ENCODE measurements around the gene TENT5C.
A peak's percentile ranks its signal among the peaks of the same experiment; 100 is the strongest.

TENT5C gene

GRCh38 chr1:117609471-117609911 is 3.6 kb downstream of the TENT5C start:
- peak overlapping the region; percentile 23 for H3K4me3 Mint-ChIP-seq
- no peak overlapping the region for H3K27ac Mint-ChIP-seq
- H3K4me1 Mint-ChIP-seq (ENCODE audit: low read depth): peaks cover 65% of the 10 kb centered on the region
- peaks cover 17% of the 10 kb centered on the region for H3K27me3 Mint-ChIP-seq (ENCODE audit: low read depth)
- peaks cover 31% of the 10 kb centered on the region for H3K36me3 Mint-ChIP-seq (ENCODE audit: low read depth)
- H3K9me3 Mint-ChIP-seq: no peaks in the 10 kb centered on the region

DNA sequence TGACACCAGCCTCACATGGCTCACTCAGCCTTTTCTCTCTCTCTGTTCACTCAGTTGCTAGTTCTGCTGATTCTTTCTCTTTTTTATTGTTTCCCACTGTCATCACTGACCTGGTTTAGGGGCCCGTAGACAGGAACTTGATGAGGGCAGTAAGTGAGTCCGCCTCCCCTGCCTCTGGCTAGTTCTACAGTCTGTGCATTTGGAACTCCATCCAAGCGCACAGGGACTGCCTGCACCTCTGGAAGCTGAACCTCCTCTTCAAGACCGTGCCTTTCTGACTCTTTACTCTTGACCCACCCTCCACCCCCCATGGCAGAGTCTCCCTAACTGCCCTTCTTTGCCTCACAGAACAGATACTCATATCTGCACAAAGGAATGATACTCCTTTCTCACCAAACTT is 4.2 kb downstream of the TENT5C start:
- H3K4me3 Mint-ChIP-seq: no peak overlapping the region
- H3K9me3 Mint-ChIP-seq: no peaks in the 10 kb centered on the region
- no peak overlapping the region for H3K27ac Mint-ChIP-seq
- H3K27me3 Mint-ChIP-seq (ENCODE audit: low read depth): peaks cover 15% of the 10 kb centered on the region
- peaks cover 65% of the 10 kb centered on the region for H3K4me1 Mint-ChIP-seq (ENCODE audit: low read depth)
- H3K36me3 Mint-ChIP-seq (ENCODE audit: low read depth): peaks cover 35% of the 10 kb centered on the region

DNA sequence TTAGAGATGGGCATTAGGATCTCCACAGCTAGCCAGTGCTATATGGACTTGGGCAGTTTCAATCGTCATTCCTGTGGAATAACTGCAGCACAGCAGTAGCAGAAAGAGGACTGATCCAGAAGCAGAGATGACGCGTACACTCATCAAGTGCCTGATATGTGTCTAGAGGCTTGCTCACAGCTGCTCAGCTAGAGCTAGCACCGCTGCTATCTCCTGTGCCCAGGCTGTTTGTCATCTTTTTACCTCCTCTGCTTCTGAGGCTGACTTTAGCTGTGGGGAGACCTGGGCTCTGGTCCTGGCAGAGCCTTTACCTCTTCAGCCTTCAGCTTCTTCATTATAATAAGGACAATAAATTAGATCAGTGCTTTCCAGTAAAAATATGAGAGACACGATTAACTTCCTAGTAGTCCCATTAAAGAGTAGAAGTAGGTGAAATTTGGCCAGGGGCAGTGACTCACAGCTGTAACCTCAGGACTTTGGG is 5.3 kb downstream of the TENT5C start:
- no peaks in the 10 kb centered on the region for H3K9me3 Mint-ChIP-seq
- H3K4me3 Mint-ChIP-seq: no peak overlapping the region
- H3K4me1 Mint-ChIP-seq (ENCODE audit: low read depth): peaks cover 75% of the 10 kb centered on the region
- peaks cover 14% of the 10 kb centered on the region for H3K27me3 Mint-ChIP-seq (ENCODE audit: low read depth)
- no peak overlapping the region for H3K27ac Mint-ChIP-seq
- peaks cover 41% of the 10 kb centered on the region for H3K36me3 Mint-ChIP-seq (ENCODE audit: low read depth)

DNA sequence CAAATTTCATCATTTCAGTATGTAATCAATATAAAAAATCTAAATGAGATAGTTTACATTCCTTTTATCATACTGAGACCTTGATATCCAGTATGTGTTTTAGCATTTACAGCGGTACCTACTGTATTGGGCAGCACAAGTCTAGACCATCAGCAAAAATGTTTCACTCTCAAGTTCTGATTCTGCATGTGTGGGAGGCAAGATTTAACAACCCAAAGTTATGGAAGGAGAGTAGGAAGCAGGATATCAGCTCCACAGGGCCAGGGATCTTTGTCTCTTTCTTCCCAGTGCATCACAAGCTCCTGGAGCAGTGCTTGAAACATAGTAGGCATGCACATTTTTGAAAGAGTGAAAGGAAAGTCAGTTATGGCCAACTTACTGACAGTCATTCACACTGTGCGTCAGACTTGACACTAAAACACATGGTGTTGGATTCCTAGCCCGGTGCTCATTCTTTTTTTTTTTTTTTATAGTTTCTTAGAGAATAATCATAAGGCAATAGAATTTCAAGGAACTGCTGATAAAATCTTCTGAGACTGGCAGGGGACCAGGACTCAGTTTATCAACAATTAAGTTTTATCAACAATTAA is 6.1 kb downstream of the TENT5C start:
- H3K4me1 Mint-ChIP-seq (ENCODE audit: low read depth): peaks cover 78% of the 10 kb centered on the region
- H3K36me3 Mint-ChIP-seq (ENCODE audit: low read depth): peaks cover 45% of the 10 kb centered on the region

GRCh38 chr1:117612517-117613248 is 6.8 kb downstream of the TENT5C start:
- Mint-ChIP-seq H3K9me3 (no peaks in the 10 kb centered on the region), H3K4me1 (ENCODE audit: low read depth) (peaks cover 75% of the 10 kb centered on the region), H3K4me3 (no peak overlapping the region), H3K36me3 (ENCODE audit: low read depth) (peaks cover 45% of the 10 kb centered on the region), H3K27me3 (ENCODE audit: low read depth) (peaks cover 14% of the 10 kb centered on the region), H3K27ac (no peak overlapping the region)

More for the DNA sequence above, 6.1 kb downstream of the TENT5C start:
- H3K9me3 Mint-ChIP-seq: no peaks in the 10 kb centered on the region
- peak overlapping the region; percentile 52 for H3K27ac Mint-ChIP-seq
- H3K27me3 Mint-ChIP-seq (ENCODE audit: low read depth): peaks cover 14% of the 10 kb centered on the region
- H3K4me3 Mint-ChIP-seq: no peak overlapping the region

GRCh38 chr1:117613249-117613968 is 7.6 kb downstream of the TENT5C start:
- no peak overlapping the region for H3K27ac Mint-ChIP-seq
- H3K27me3 Mint-ChIP-seq (ENCODE audit: low read depth): peaks cover 11% of the 10 kb centered on the region
- no peaks in the 10 kb centered on the region for H3K9me3 Mint-ChIP-seq
- H3K4me1 Mint-ChIP-seq (ENCODE audit: low read depth): peaks cover 73% of the 10 kb centered on the region
- peaks cover 46% of the 10 kb centered on the region for H3K36me3 Mint-ChIP-seq (ENCODE audit: low read depth)
- H3K4me3 Mint-ChIP-seq: no peak overlapping the region

- H3K4me3 Mint-ChIP-seq: no peak overlapping the region
- no peak overlapping the region for H3K27ac Mint-ChIP-seq
- H3K27me3 Mint-ChIP-seq (ENCODE audit: low read depth): peaks cover 11% of the 10 kb centered on the region
- peaks cover 41% of the 10 kb centered on the region for H3K36me3 Mint-ChIP-seq (ENCODE audit: low read depth)
- H3K4me1 Mint-ChIP-seq (ENCODE audit: low read depth): peaks cover 67% of the 10 kb centered on the region
- H3K9me3 Mint-ChIP-seq: no peaks in the 10 kb centered on the region
Observed at GRCh38 chr1:117613969-117614729, 8.3 kb downstream of the TENT5C start.

- Mint-ChIP-seq H3K4me3 (peak overlapping the region; percentile 13), H3K9me3 (no peaks in the 10 kb centered on the region), H3K36me3 (ENCODE audit: low read depth) (peaks cover 33% of the 10 kb centered on the region), H3K27ac (no peak overlapping the region), H3K4me1 (ENCODE audit: low read depth) (peaks cover 59% of the 10 kb centered on the region), H3K27me3 (ENCODE audit: low read depth) (peaks cover 16% of the 10 kb centered on the region)
Observed at GRCh38 chr1:117615474-117615873, 9.6 kb downstream of the TENT5C start.

DNA sequence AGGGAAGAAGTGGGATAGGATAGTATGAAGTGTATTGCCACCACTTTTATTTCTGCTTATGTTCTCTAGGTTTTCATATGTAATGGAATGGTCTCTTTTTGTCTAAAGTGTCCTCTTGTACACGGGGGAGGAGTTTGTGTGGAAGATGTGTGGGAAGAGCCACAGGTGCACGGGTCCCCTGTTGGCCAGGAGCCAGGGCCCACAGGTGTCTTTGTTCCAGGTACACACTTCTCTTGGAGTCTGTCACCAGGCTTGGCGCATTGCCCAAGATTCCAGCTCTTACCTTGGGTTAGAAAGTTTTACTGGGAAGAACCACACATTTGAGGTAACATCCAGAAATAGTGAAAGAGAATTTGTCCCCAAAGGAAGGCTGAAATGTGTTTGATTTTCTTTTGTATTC is 10.5 kb downstream of the TENT5C start:
- H3K4me1 Mint-ChIP-seq (ENCODE audit: low read depth): peaks cover 59% of the 10 kb centered on the region
- no peak overlapping the region for H3K4me3 Mint-ChIP-seq
- peaks cover 32% of the 10 kb centered on the region for H3K36me3 Mint-ChIP-seq (ENCODE audit: low read depth)
- H3K27me3 Mint-ChIP-seq (ENCODE audit: low read depth): peaks cover 12% of the 10 kb centered on the region
- no peaks in the 10 kb centered on the region for H3K9me3 Mint-ChIP-seq
- H3K27ac Mint-ChIP-seq: no peak overlapping the region

GRCh38 chr1:117616967-117617366 is 11.1 kb downstream of the TENT5C start:
- no peak overlapping the region for H3K27ac Mint-ChIP-seq
- H3K27me3 Mint-ChIP-seq (ENCODE audit: low read depth): peaks cover 9% of the 10 kb centered on the region
- H3K36me3 Mint-ChIP-seq (ENCODE audit: low read depth): peaks cover 32% of the 10 kb centered on the region
- H3K4me1 Mint-ChIP-seq (ENCODE audit: low read depth): peaks cover 58% of the 10 kb centered on the region
- H3K4me3 Mint-ChIP-seq: no peak overlapping the region
- no peaks in the 10 kb centered on the region for H3K9me3 Mint-ChIP-seq

DNA sequence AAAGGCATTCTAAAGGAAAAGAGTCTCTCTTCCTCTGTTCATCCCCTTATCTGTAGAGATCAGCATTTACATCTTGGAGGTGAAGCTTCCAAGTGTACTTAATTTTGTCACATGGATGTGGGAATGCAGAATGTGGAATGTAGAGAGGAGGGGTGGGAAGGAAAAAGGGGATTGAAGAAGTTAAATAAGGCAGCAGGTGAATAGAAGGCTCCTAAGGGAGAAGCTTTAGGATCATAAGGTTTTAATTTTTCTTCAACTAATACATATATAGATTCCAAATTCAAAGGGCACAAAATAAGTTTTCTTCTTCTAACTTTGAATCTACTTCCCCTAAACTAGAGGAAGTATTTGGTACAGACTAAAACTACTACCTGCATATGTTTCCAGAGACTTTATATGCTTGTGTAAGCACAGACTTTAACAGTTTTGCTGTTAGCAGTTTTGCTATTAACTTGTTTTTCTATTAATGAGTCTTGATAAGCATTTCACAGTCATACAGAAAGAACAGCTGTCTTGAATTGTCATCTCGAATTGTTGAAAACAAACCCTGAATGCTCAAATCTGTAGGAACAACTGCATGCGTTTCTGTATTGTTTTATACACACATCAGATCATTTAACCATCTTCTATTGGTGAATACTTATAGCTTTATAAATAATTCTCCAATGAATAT is 12.7 kb downstream of the TENT5C start:
- Mint-ChIP-seq H3K27ac (no peak overlapping the region), H3K9me3 (no peaks in the 10 kb centered on the region), H3K4me3 (no peak overlapping the region), H3K36me3 (ENCODE audit: low read depth) (peaks cover 46% of the 10 kb centered on the region), H3K4me1 (ENCODE audit: low read depth) (peaks cover 60% of the 10 kb centered on the region), H3K27me3 (ENCODE audit: low read depth) (peaks cover 9% of the 10 kb centered on the region)

GRCh38 chr1:117620440-117620839 is 14.6 kb downstream of the TENT5C start:
- H3K36me3 Mint-ChIP-seq (ENCODE audit: low read depth): peaks cover 54% of the 10 kb centered on the region
- no peak overlapping the region for H3K27ac Mint-ChIP-seq
- H3K27me3 Mint-ChIP-seq (ENCODE audit: low read depth): peaks cover 9% of the 10 kb centered on the region
- peaks cover 44% of the 10 kb centered on the region for H3K4me1 Mint-ChIP-seq (ENCODE audit: low read depth)
- H3K4me3 Mint-ChIP-seq: no peak overlapping the region
- H3K9me3 Mint-ChIP-seq: no peaks in the 10 kb centered on the region

- Mint-ChIP-seq H3K36me3 (ENCODE audit: low read depth) (peaks cover 54% of the 10 kb centered on the region), H3K4me1 (ENCODE audit: low read depth) (peaks cover 35% of the 10 kb centered on the region), H3K9me3 (no peaks in the 10 kb centered on the region), H3K27me3 (ENCODE audit: low read depth) (peaks cover 9% of the 10 kb centered on the region), H3K27ac (no peak overlapping the region), H3K4me3 (no peak overlapping the region)
Observed at GRCh38 chr1:117621316-117621715, 15.5 kb downstream of the TENT5C start.

DNA sequence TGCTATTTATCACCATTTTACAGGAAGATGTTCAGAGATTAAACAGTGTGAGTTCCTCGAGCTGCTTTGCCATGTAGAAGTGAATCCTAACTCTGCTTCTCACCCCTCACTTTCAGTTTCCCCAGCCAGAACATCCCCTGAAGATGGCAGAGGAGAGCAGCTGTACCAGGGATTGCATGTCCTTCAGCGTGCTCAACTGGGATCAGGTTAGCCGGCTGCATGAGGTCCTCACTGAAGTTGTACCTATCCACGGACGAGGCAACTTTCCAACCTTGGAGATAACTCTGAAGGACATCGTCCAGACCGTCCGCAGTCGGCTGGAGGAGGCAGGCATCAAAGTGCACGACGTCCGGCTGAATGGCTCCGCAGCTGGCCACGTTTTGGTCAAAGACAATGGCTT is 16.9 kb downstream of the TENT5C start:
- peaks cover 52% of the 10 kb centered on the region for H3K36me3 Mint-ChIP-seq (ENCODE audit: low read depth)
- H3K27me3 Mint-ChIP-seq (ENCODE audit: low read depth): peaks cover 13% of the 10 kb centered on the region
- H3K4me1 Mint-ChIP-seq (ENCODE audit: low read depth): peaks cover 33% of the 10 kb centered on the region
- no peak overlapping the region for H3K4me3 Mint-ChIP-seq
- H3K9me3 Mint-ChIP-seq: no peaks in the 10 kb centered on the region
- no peak overlapping the region for H3K27ac Mint-ChIP-seq

Measured in T-helper 1 cell treated with Interleukin-12 subunit alpha and Interleukin-12 subunit beta and Interleukin-4 antibody, amounts not matched to agents 30 μg/mL and 1 μg/mL, for 36 hours (primary cell).